Measurements from ENCODE around the gene PIK3R5.
"Not testable (repeated sequence)": the region's sequence is repeated elsewhere in the genome, so short reads cannot be mapped to it uniquely, and the experiment has no call there.

GRCh38 chr17:8988263-8988935, 22.9 kb upstream of the PIK3R5 start:
- TF ChIP-seq CTCF (IDR thresholded peaks at IDR 0.05; ENCODE audit: insufficient read depth, low read length, poor library complexity, severe bottlenecking); EZH2phosphoT487 (conservative IDR thresholded peaks at IDR 0.05; ENCODE audit: low read length): not testable (repeated sequence)

Data from SU-DHL-6 (cell line).